GM23338 (cell line): ENCODE results near the gene RBM22. TPM values are rescaled to one million over a fixed set of nuclear protein-coding genes. Genes with fewer than 3 reads are reported as not detected.

Experiments
- ATAC-seq: fragments of 200-7000 bp; cut with Tn5 transposase; 3 replicates; pipeline ENCODE4 v1.9.1; 2020
- DNase-seq: peaks from one replicate; pipeline ENCODE4 v3.0.0-alpha.2; 2015; ENCODE audit warnings: low spot score
- H2AFZ ChIP-seq: fragments of 200-600 bp; sonication (generic); 2 replicates; pipeline ENCODE4 v1.8.0; 2016; ENCODE audit warnings: antibody characterized with exemption, mild to moderate bottlenecking, moderate library complexity
- H3F3A ChIP-seq: fragments of 200-600 bp; sonication (generic); replicated peaks from 2 replicates; pipeline ENCODE4 v1.8.0; 2017; ENCODE audit warnings: antibody characterized with exemption, mixed run types, low read depth
- H3K27ac ChIP-seq: fragments of 200-600 bp; sonication (generic); 2 replicates; pipeline ENCODE4 v1.6.1; 2016; ENCODE audit warnings: low read depth
- H3K27me3 ChIP-seq: fragments of 200-600 bp; sonication (generic); 2 replicates; pipeline ENCODE4 v1.8.0; 2016; ENCODE audit warnings: mild to moderate bottlenecking, mixed run types, moderate library complexity; ENCODE audit not compliant: insufficient read depth
- H3K36me3 ChIP-seq: fragments of 200-600 bp; sonication (generic); 2 replicates; pipeline ENCODE4 v1.8.0; 2016; ENCODE audit warnings: mild to moderate bottlenecking; ENCODE audit not compliant: insufficient read depth
- H3K4me1 ChIP-seq: fragments of 200-600 bp; sonication (generic); 2 replicates; pipeline ENCODE4 v1.8.0; 2016; ENCODE audit warnings: mild to moderate bottlenecking, moderate library complexity; ENCODE audit not compliant: insufficient read depth
- H3K4me2 ChIP-seq: fragments of 200-600 bp; sonication (generic); 2 replicates; pipeline ENCODE4 v1.7.1; 2017; ENCODE audit warnings: mixed run types
- H3K4me3 ChIP-seq: fragments of 200-600 bp; sonication (generic); 2 replicates; pipeline ENCODE4 v1.6.1; 2016; ENCODE audit warnings: mixed run types
- H3K79me2 ChIP-seq: fragments of 200-600 bp; sonication (generic); replicated peaks from 2 replicates; pipeline ENCODE4 v1.8.0; 2017; ENCODE audit warnings: mild to moderate bottlenecking; ENCODE audit not compliant: insufficient read depth
- H3K9me2 ChIP-seq: fragments of 200-600 bp; sonication (generic); 2 replicates; pipeline ENCODE4 v1.8.0; 2017; ENCODE audit not compliant: insufficient read depth
- H4K20me1 ChIP-seq: fragments of 200-600 bp; sonication (generic); replicated peaks from 2 replicates; pipeline ENCODE4 v1.8.0; 2017; ENCODE audit warnings: mild to moderate bottlenecking; ENCODE audit not compliant: insufficient read depth
- H3K27ac Mint-ChIP-seq: 2 replicates; pipeline ENCODE4 v1.8.0; 2020; ENCODE audit warnings: inconsistent platforms, mild to moderate bottlenecking, moderate library complexity, mixed read lengths
- H3K27me3 Mint-ChIP-seq: 3 replicates; pipeline ENCODE4 v1.8.0; 2022; ENCODE audit warnings: low read depth, mild to moderate bottlenecking, moderate library complexity, mixed read lengths, inconsistent platforms; ENCODE audit not compliant: insufficient read depth, poor library complexity
- H3K36me3 Mint-ChIP-seq: 3 replicates; pipeline ENCODE4 v1.8.0; 2021; ENCODE audit warnings: low read depth, mild to moderate bottlenecking, inconsistent platforms, moderate library complexity, mixed read lengths
- H3K4me1 Mint-ChIP-seq: 3 replicates; pipeline ENCODE4 v1.8.0; 2020; ENCODE audit warnings: mild to moderate bottlenecking, inconsistent platforms, mixed read lengths
- H3K4me3 Mint-ChIP-seq: 3 replicates; pipeline ENCODE4 v1.8.0; 2021; ENCODE audit warnings: moderate library complexity, mild to moderate bottlenecking, inconsistent platforms, mixed read lengths
- H3K9me3 Mint-ChIP-seq: 3 replicates; pipeline ENCODE4 v1.8.0; 2020; ENCODE audit warnings: moderate library complexity, mild to moderate bottlenecking, inconsistent platforms, mixed read lengths
- EZH2phosphoT487 ChIP-seq: fragments of 200-600 bp; sonication (generic); IDR thresholded peaks from one replicate; pipeline ENCODE4 v1.8.1; 2018; ENCODE audit warnings: antibody characterized with exemption; ENCODE audit not compliant: unreplicated experiment
- REST ChIP-seq: IDR thresholded peaks from one replicate; pipeline ENCODE4 v1.6.1; 2018; ENCODE audit warnings: antibody characterized with exemption; ENCODE audit not compliant: unreplicated experiment
- ZNF114 ChIP-seq: fragments of 250-450 bp; sonication (Bioruptor Pico); IDR thresholded peaks from 2 replicates; pipeline ENCODE4 v1.5.0; 2020; ENCODE audit warnings: mild to moderate bottlenecking, moderate library complexity
- ZNF462 ChIP-seq: fragments of 250-450 bp; sonication (Bioruptor Pico); IDR thresholded peaks from 2 replicates; pipeline ENCODE4 v1.5.0; 2020; ENCODE audit warnings: mild to moderate bottlenecking, moderate library complexity
- polyA plus RNA-seq: library from polyadenylated mRNA; unstranded; fragments of >200 nt; fragmentation: Nextera tagmentation; extraction: Ambion mirVana; gene quantifications from 2 replicates; pipeline ENCODE4 v1.2.1, GENCODE V29; 2016
- total RNA-seq: library from RNA; depleted of rRNA; stranded (reverse); fragments of >200 nt; shearing (Covaris generic); gene quantifications from 2 replicates; pipeline ENCODE4 v1.2.3, GENCODE V29; 2014

The RBM22 gene
- total and polyA plus RNA-seq, 2 experiments from 2014 or later, result 23.4 to 32.3 TPM

GRCh38 chr5:150642991-150643710 is 57.7 kb downstream of the RBM22 start (continued):
- no peak for TF ChIP-seq ZNF462

GRCh38 chr5:150642567-150642927 is 58.3 kb downstream of the RBM22 start:
- ATAC-seq (no peak), DNase-seq (no peak)
- Histone ChIP-seq H3K9me2 (no peaks in the 10 kb centered on the region), H3K36me3 (no peaks in the 10 kb centered on the region), H3K4me2 (no peak overlapping the region), H4K20me1 (no peaks in the 10 kb centered on the region), H3K4me3 (no peak overlapping the region), H3K79me2 (no peaks in the 10 kb centered on the region), H3F3A (no peaks in the 10 kb centered on the region), H3K4me1 (peaks cover 4% of the 10 kb centered on the region; the same call in 1 of the 2 replicates), H2AFZ (no peak overlapping the region), H3K27ac (no peak overlapping the region), H3K27me3 (no peaks in the 10 kb centered on the region)
- Mint-ChIP-seq H3K27me3 (peaks cover 4% of the 10 kb centered on the region), H3K36me3 (no peaks in the 10 kb centered on the region; the same call in 2 of the 3 replicates), H3K9me3 (no peaks in the 10 kb centered on the region), H3K4me3 (no peak overlapping the region), H3K27ac (no peak overlapping the region), H3K4me1 (peaks cover 41% of the 10 kb centered on the region)
- TF ChIP-seq EZH2phosphoT487 (no peak), REST (no peak), ZNF462 (no peak), ZNF114 (no peak)
